ENCODE measurements around the gene HPDL. TPM values are rescaled to one million over a fixed set of nuclear protein-coding genes. Genes with fewer than 3 reads are reported as not detected.

The HPDL gene
- total and polyA plus RNA-seq, 2 of the 4 experiments (the other 2 are of a cell fraction): 0.54 to 1.1 TPM

- Histone ChIP-seq H3K14ac (replicated peaks; ENCODE audit: low read depth, low read length) (no peak overlapping the region), H2AFZ (replicated peaks; ENCODE audit: low read length, poor library complexity) (no peak overlapping the region), H2BK20ac (ENCODE audit: low read depth, low read length) (no peak overlapping the region), H3K4ac (ENCODE audit: low read depth, low read length) (no peak overlapping the region), H4K91ac (ENCODE audit: insufficient read depth, low read depth, low read length) (no peak overlapping the region), H2AK9ac (replicated peaks; ENCODE audit: low read depth, low read length, poor library complexity) (no peak overlapping the region), H3K27ac (ENCODE audit: insufficient read depth, low read length) (no peak overlapping the region), H2BK120ac (ENCODE audit: low read depth, low read length) (no peak overlapping the region), H3K23ac (ENCODE audit: low read depth, low read length) (no peak overlapping the region), H3K79me1 (ENCODE audit: low read depth in 1 of 2, low read length in 2 of 2) (peaks cover 0 to 4% of the 10 kb centered on the region in 2 experiments; a peak in 2 of 4 replicates), H4K8ac (ENCODE audit: low read depth in 2 of 2, low read length in 2 of 2) (no peak overlapping the region), H3K18ac (ENCODE audit: low read depth, low read length) (no peak overlapping the region), H4K5ac (ENCODE audit: low read depth, low read length) (no peak overlapping the region), H3K4me2 (ENCODE audit: low read depth, low read length) (no peak overlapping the region), H3K9me3 (ENCODE audit: control insufficient read depth, insufficient read depth, low read length) (no peaks in the 10 kb centered on the region), H4K20me1 (ENCODE audit: insufficient read depth, low read length) (no peaks in the 10 kb centered on the region), H3K27me3 (ENCODE audit: control insufficient read depth, insufficient read depth, low read length) (no peaks in the 10 kb centered on the region), H2AK5ac (ENCODE audit: low read depth, low read length) (no peak overlapping the region), H3K56ac (ENCODE audit: extremely low read depth, insufficient read depth, low read length) (no peak overlapping the region), H3K9ac (ENCODE audit: low read depth, low read length) (no peak overlapping the region), H3K36me3 (ENCODE audit: control insufficient read depth, insufficient read depth, low read length) (no peaks in the 10 kb centered on the region), H2BK15ac (ENCODE audit: low read depth, low read length) (no peak overlapping the region), H2BK5ac (ENCODE audit: low read depth, low read length, poor library complexity, severe bottlenecking) (no peak overlapping the region), H3K4me1 (ENCODE audit: control insufficient read depth, insufficient read depth, low read length) (no peaks in the 10 kb centered on the region), H3K9me1 (ENCODE audit: insufficient read depth, low read length) (peaks cover 3% of the 10 kb centered on the region; the same call in 1 of the 2 replicates), H3K4me3 (ENCODE audit: insufficient read depth, low read depth, low read length) (no peak overlapping the region)
- in situ Hi-C loops (cut with MboI; ENCODE audit: low sequenced_read_pairs): no loop called here
- no peak for DNase-seq
- no CpG with 5 or more reads among the region's 1 CpG for WGBS, 2 experiments (ENCODE audit: extremely low coverage in 2 of 2, insufficient read length in 1 of 2)
- BruUV-seq (replicated peaks): no TSS peak
- ChIA-PET POLR2A (ENCODE audit: unreplicated experiment) (no interaction called here), CTCF (interaction anchor here (0.6 to 7.2 kb wide), 3 partner anchors 20 to 285 kb away, joined by 8 to 53 read pairs (median 9); no protein-coding TSS in a partner anchor)
- no peak for TF ChIP-seq MAFK (IDR thresholded peaks at IDR 0.05; ENCODE audit: low read depth, low read length)
- no peak for TF ChIP-seq SMC3 (IDR thresholded peaks at IDR 0.05; ENCODE audit: low read depth, low read length)
- no peak for TF ChIP-seq RCOR1 (IDR thresholded peaks at IDR 0.05; ENCODE audit: insufficient replicate concordance, low read length)
- dilution Hi-C loops (cut with HindIII; ENCODE audit: low sequenced_read_pairs, unreplicated experiment): no loop called here
- ATAC-seq (ENCODE audit: low read depth): no peak
- intact Hi-C loops (cut with micrococcal nuclease): no loop called here
Measured at GRCh38 chr1:45299296-45299695, 27.4 kb upstream of the HPDL start.

All from IMR-90 (cell line).